H9 (cell line): ENCODE data around the gene MYO7A. TPM values are rescaled to one million over a fixed set of nuclear protein-coding genes. Genes with fewer than 3 reads are reported as not detected.

Experiments used
- DNase-seq: peaks from one replicate; pipeline ENCODE4 v3.0.0-alpha.2; 2017
- H2AFZ ChIP-seq: one replicate; pipeline ENCODE4 v1.6.1; 2013; ENCODE audit warnings: mild to moderate bottlenecking, low read length, control low read depth, moderate library complexity
- H2AK5ac ChIP-seq: 2 replicates; pipeline ENCODE4 v1.6.1; 2013; ENCODE audit warnings: low read length, control low read depth, mixed read lengths; ENCODE audit not compliant: insufficient read length
- H2BK120ac ChIP-seq: one replicate; pipeline ENCODE4 v1.6.1; 2013; ENCODE audit warnings: low read depth, mild to moderate bottlenecking, low read length, control low read depth, inconsistent platforms; ENCODE audit not compliant: poor library complexity, severe bottlenecking
- H2BK12ac ChIP-seq: 2 replicates; pipeline ENCODE4 v1.6.1; 2013; ENCODE audit warnings: low read length, control low read depth, mixed read lengths, low read depth; ENCODE audit not compliant: insufficient read length
- H2BK15ac ChIP-seq: 2 replicates; pipeline ENCODE4 v1.6.1; 2013; ENCODE audit warnings: low read depth, low read length, control low read depth
- H2BK20ac ChIP-seq: one replicate; pipeline ENCODE4 v1.6.1; 2013; ENCODE audit warnings: low read depth, mild to moderate bottlenecking, low read length, control low read depth, inconsistent platforms; ENCODE audit not compliant: poor library complexity, severe bottlenecking
- H2BK5ac ChIP-seq: 2 replicates; pipeline ENCODE4 v1.6.1; 2013; ENCODE audit warnings: low read length, control low read depth, mixed read lengths; ENCODE audit not compliant: insufficient read length
- H3K14ac ChIP-seq: 2 replicates; pipeline ENCODE4 v1.6.1; 2013; ENCODE audit warnings: low read length, control low read depth; ENCODE audit not compliant: insufficient read depth
- H3K18ac ChIP-seq: 2 replicates; pipeline ENCODE4 v1.6.1; 2013; ENCODE audit warnings: low read depth, mild to moderate bottlenecking, mixed read lengths, low read length, control low read depth; ENCODE audit not compliant: insufficient read length
- H3K23ac ChIP-seq: 2 replicates; pipeline ENCODE4 v1.6.1; 2013; ENCODE audit warnings: low read length, control low read depth, mixed read lengths, low read depth; ENCODE audit not compliant: insufficient read length
- H3K23me2 ChIP-seq: 2 replicates; pipeline ENCODE4 v1.6.1; 2013; ENCODE audit warnings: low read depth, mild to moderate bottlenecking, mixed read lengths, low read length, control low read depth; ENCODE audit not compliant: insufficient read length, poor library complexity, severe bottlenecking
- H3K27ac ChIP-seq: 2 replicates; pipeline ENCODE4 v1.5.1; 2013; ENCODE audit warnings: low read length, control low read depth, mixed read lengths, low read depth; ENCODE audit not compliant: insufficient read length
- H3K27me3 ChIP-seq: 2 replicates; pipeline ENCODE4 v1.6.1; 2013; ENCODE audit warnings: low read length, control low read depth, inconsistent platforms; ENCODE audit not compliant: insufficient read depth
- H3K4ac ChIP-seq: 2 replicates; pipeline ENCODE4 v1.6.1; 2013; ENCODE audit warnings: low read depth, mild to moderate bottlenecking, control low read depth, inconsistent platforms, low read length, moderate library complexity
- H3K4me1 ChIP-seq: 2 replicates; pipeline ENCODE4 v1.6.1; 2013; ENCODE audit warnings: low read length, control low read depth, inconsistent platforms; ENCODE audit not compliant: insufficient read depth
- H3K4me2 ChIP-seq: 2 replicates; pipeline ENCODE4 v1.6.1; 2013; ENCODE audit warnings: low read length, control low read depth, mixed read lengths; ENCODE audit not compliant: insufficient read length, insufficient read depth
- H3K56ac ChIP-seq: 2 replicates; pipeline ENCODE4 v1.6.1; 2013; ENCODE audit warnings: low read depth, mild to moderate bottlenecking, mixed read lengths, low read length, control low read depth; ENCODE audit not compliant: insufficient read length
- H3K79me1 ChIP-seq: 2 replicates; pipeline ENCODE4 v1.6.1; 2013; ENCODE audit warnings: low read depth, mild to moderate bottlenecking, moderate library complexity, low read length, control low read depth, inconsistent platforms; ENCODE audit not compliant: insufficient read depth, poor library complexity, severe bottlenecking
- H3K79me2 ChIP-seq: 2 replicates; pipeline ENCODE4 v1.6.1; 2013; ENCODE audit warnings: low read length, control low read depth, inconsistent platforms; ENCODE audit not compliant: insufficient read depth
- H3K9ac ChIP-seq: 2 replicates; pipeline ENCODE4 v1.6.1; 2013; ENCODE audit warnings: low read length, control low read depth, mixed read lengths; ENCODE audit not compliant: insufficient read length; ENCODE audit errors: extremely low read depth
- H3K9me3 ChIP-seq: one replicate; pipeline ENCODE4 v1.6.1; 2013; ENCODE audit warnings: low read depth, low read length, inconsistent platforms; ENCODE audit not compliant: control insufficient read depth
- H3T11ph ChIP-seq: one replicate; pipeline ENCODE4 v1.6.1; 2013; ENCODE audit warnings: mild to moderate bottlenecking, low read length, control low read depth, inconsistent platforms
- H4K20me1 ChIP-seq: one replicate; pipeline ENCODE4 v1.6.1; 2013; ENCODE audit not compliant: control insufficient read depth, insufficient read length, insufficient read depth
- H4K5ac ChIP-seq: 2 replicates; pipeline ENCODE4 v1.6.1; 2013; ENCODE audit warnings: low read depth, mild to moderate bottlenecking, mixed read lengths, low read length, control low read depth; ENCODE audit not compliant: insufficient read length
- H4K8ac ChIP-seq: replicated peaks from 2 replicates; pipeline ENCODE4 v1.6.1; 2013; ENCODE audit warnings: low read length, control low read depth, mixed read lengths, low read depth; ENCODE audit not compliant: insufficient read length
- H4K91ac ChIP-seq: 2 replicates; pipeline ENCODE4 v1.6.1; 2013; ENCODE audit warnings: low read depth, mild to moderate bottlenecking, moderate library complexity, mixed read lengths, low read length, control low read depth; ENCODE audit not compliant: insufficient read length
- H3K27ac Mint-ChIP-seq, 3 experiments: 2 replicates in 2 of 3; 3 replicates in 1 of 3; pipeline ENCODE4 v1.8.0; 2020 to 2021; ENCODE audit warnings: mixed read lengths in 3 of 3, mild to moderate bottlenecking in 1 of 3, moderate library complexity in 1 of 3
- H3K27me3 Mint-ChIP-seq: 2 replicates; pipeline ENCODE4 v1.8.0; 2021; ENCODE audit warnings: low read depth, mild to moderate bottlenecking, moderate library complexity, mixed read lengths
- H3K36me3 Mint-ChIP-seq, 3 experiments: 2 replicates in 2 of 3; 3 replicates in 1 of 3; pipeline ENCODE4 v1.8.0; 2020 to 2021; ENCODE audit warnings: low read depth in 3 of 3, mixed read lengths in 3 of 3; ENCODE audit not compliant: insufficient read depth in 1 of 3
- H3K4me1 Mint-ChIP-seq, 2 experiments: 2 replicates each; pipeline ENCODE4 v1.8.0; 2020; ENCODE audit warnings: mixed read lengths in 2 of 2
- H3K4me3 Mint-ChIP-seq, 2 experiments: 2 replicates in 1 of 2; 3 replicates in 1 of 2; pipeline ENCODE4 v1.8.0; 2020 to 2021; ENCODE audit warnings: mild to moderate bottlenecking in 2 of 2, mixed read lengths in 2 of 2, moderate library complexity in 1 of 2
- H3K9me3 Mint-ChIP-seq, 2 experiments: 2 replicates in 1 of 2; 3 replicates in 1 of 2; pipeline ENCODE4 v1.8.0; 2020; ENCODE audit warnings: mild to moderate bottlenecking in 2 of 2, mixed read lengths in 2 of 2, moderate library complexity in 1 of 2
- WGBS: extraction: QIAGEN DNeasy Blood & Tissue Kit; methylation state at CpG from one replicate; pipeline ENCODE4 v1.1.7; 2013; ENCODE audit warnings: missing lambda C conversion rate, low lambda C conversion rate, mixed read lengths; ENCODE audit not compliant: insufficient read length; ENCODE audit errors: extremely low coverage; 5-methylcytosine and 5-hydroxymethylcytosine counted together
- total RNA-seq: library from RNA; stranded (reverse); gene quantifications from 2 replicates; pipeline ENCODE4 v1.2.1, GENCODE V29; 2021
- TF ChIP-seq, protein P1 (sequence below): fragments of 200-600 bp; sonication (generic); conservative IDR thresholded peaks from 3 replicates; pipeline ENCODE4 v1.8.0; 2021; ENCODE audit warnings: antibody characterized with exemption, mild to moderate bottlenecking

The MYO7A gene
- total RNA-seq, 1 experiment from 2014 or later = 1.6 TPM

DNA sequence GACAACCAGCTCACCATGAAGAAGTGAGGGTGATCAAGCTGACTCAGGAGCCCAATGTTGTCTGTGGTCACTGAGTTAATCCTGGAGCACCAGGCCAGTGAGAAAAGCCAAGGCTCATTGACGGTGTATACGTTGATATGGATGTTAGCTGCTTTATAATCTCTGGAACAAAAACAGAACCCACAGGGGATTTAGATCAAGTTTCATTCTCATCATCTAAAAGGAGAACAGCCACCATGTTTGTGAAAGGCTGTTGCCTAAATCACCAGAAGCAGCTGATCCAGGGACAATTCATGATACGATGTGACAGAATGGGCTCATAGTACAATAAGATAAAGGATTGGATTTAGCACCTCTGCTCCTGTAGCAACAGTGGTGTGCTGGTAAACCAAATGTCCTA is 105.0 kb downstream of the MYO7A start:
- no peak overlapping the region for H2BK15ac ChIP-seq
- no peak overlapping the region for H2AK5ac ChIP-seq
- H2BK20ac ChIP-seq = no peak overlapping the region
- no peak overlapping the region for H3T11ph ChIP-seq
- H3K18ac ChIP-seq = no peak overlapping the region
- H3K56ac ChIP-seq = no peak overlapping the region
- H3K9ac ChIP-seq = no peak overlapping the region
- H2BK12ac ChIP-seq = no peak overlapping the region
- H4K20me1 ChIP-seq = no peaks in the 10 kb centered on the region
- no peak overlapping the region for H2BK120ac ChIP-seq
- no peak overlapping the region for H3K14ac ChIP-seq
- H3K23ac ChIP-seq = no peak overlapping the region
- H3K79me2 ChIP-seq = no peaks in the 10 kb centered on the region
- DNase-seq = no peak
- Mint-ChIP-seq H3K27ac (no peak overlapping the region), H3K9me3 (no peaks in the 10 kb centered on the region), H3K36me3 (no peaks in the 10 kb centered on the region), H3K4me1 (no peaks in the 10 kb centered on the region), H3K27me3 (no peaks in the 10 kb centered on the region), H3K4me3 (no peak overlapping the region)
- H3K9me3 ChIP-seq = no peaks in the 10 kb centered on the region
- TF ChIP-seq, protein P1, sequence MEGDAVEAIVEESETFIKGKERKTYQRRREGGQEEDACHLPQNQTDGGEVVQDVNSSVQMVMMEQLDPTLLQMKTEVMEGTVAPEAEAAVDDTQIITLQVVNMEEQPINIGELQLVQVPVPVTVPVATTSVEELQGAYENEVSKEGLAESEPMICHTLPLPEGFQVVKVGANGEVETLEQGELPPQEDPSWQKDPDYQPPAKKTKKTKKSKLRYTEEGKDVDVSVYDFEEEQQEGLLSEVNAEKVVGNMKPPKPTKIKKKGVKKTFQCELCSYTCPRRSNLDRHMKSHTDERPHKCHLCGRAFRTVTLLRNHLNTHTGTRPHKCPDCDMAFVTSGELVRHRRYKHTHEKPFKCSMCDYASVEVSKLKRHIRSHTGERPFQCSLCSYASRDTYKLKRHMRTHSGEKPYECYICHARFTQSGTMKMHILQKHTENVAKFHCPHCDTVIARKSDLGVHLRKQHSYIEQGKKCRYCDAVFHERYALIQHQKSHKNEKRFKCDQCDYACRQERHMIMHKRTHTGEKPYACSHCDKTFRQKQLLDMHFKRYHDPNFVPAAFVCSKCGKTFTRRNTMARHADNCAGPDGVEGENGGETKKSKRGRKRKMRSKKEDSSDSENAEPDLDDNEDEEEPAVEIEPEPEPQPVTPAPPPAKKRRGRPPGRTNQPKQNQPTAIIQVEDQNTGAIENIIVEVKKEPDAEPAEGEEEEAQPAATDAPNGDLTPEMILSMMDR = no peak
- no peaks in the 10 kb centered on the region for H3K27me3 ChIP-seq
- no peaks in the 10 kb centered on the region for H3K23me2 ChIP-seq
- no peak overlapping the region for H3K4me2 ChIP-seq
- no peak overlapping the region for H3K27ac ChIP-seq
- H3K4ac ChIP-seq = no peak overlapping the region
- no peaks in the 10 kb centered on the region for H3K4me1 ChIP-seq
- H3K79me1 ChIP-seq = no peaks in the 10 kb centered on the region
- H2BK5ac ChIP-seq = no peak overlapping the region
- no peak overlapping the region for H2AFZ ChIP-seq
- no peak overlapping the region for H4K5ac ChIP-seq
- WGBS = no CpG with 5 or more reads among the region's 3 CpGs
- H4K8ac ChIP-seq = no peak overlapping the region
- H4K91ac ChIP-seq = no peak overlapping the region
